GM19397 (cell line): ENCODE results near the gene HNRNPUL2.

Source experiments
- ATAC-seq: cut with Tn5 transposase; IDR thresholded peaks from one replicate; pipeline ENCODE4 v1.9.1; 2021; ENCODE audit warnings: mild to moderate bottlenecking, moderate library complexity; ENCODE audit not compliant: unreplicated experiment

The HNRNPUL2 gene

DNA sequence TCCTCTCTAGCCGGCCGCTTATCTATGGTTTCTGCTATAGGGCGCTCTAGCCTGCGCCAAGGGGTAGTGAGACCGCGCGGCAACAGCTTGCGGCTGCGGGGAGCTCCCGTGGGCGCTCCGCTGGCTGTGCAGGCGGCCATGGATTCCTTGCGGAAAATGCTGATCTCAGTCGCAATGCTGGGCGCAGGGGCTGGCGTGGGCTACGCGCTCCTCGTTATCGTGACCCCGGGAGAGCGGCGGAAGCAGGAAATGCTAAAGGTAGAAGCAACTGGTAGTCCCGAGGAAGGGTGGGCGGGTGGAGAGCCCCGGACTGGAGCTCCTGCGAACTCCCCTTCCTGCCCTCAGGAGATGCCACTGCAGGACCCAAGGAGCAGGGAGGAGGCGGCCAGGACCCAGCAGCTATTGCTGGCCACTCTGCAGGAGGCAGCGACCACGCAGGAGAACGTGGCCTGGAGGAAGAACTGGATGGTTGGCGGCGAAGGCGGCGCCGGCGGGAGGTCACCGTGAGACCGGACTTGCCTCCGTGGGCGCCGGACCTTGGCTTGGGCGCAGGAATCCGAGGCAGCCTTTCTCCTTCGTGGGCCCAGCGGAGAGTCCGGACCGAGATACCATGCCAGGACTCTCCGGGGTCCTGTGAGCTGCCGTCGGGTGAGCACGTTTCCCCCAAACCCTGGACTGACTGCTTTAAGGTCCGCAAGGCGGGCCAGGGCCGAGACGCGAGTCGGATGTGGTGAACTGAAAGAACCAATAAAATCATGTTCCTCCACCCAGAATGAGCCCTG lies 55.5 kb downstream of the HNRNPUL2 start, which contains the start of the genes LBHD1 and UQCC3:
LBHD1 (minus strand) TSS at position 660 of the 782 bp plus-strand sequence. CDS start 2,236 bp downstream, outside the sequence.
UQCC3 (plus strand) TSS at position 66 of the 782 bp plus-strand sequence; CDS start at position 139, 73 bp downstream.
- ATAC-seq = no peak

DNA sequence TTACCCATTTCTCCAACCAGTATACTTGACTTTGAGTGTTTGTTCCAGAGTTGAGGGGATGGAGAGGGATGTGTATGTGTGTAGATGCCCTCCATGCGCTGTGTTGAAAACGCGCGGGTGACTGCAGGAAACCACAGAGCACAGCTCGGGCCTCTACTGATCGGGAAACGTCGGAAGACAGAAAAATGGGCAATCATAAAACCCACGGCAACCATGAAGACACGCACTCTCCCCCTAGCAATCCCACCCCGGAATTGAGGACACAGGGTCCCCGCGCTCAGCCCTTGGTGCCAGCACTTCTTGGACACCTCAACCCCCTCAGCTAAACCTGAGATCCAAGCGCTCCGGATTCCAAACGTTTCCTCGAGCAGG lies 56.0 kb downstream of the HNRNPUL2 start:
- no peak for ATAC-seq

DNA sequence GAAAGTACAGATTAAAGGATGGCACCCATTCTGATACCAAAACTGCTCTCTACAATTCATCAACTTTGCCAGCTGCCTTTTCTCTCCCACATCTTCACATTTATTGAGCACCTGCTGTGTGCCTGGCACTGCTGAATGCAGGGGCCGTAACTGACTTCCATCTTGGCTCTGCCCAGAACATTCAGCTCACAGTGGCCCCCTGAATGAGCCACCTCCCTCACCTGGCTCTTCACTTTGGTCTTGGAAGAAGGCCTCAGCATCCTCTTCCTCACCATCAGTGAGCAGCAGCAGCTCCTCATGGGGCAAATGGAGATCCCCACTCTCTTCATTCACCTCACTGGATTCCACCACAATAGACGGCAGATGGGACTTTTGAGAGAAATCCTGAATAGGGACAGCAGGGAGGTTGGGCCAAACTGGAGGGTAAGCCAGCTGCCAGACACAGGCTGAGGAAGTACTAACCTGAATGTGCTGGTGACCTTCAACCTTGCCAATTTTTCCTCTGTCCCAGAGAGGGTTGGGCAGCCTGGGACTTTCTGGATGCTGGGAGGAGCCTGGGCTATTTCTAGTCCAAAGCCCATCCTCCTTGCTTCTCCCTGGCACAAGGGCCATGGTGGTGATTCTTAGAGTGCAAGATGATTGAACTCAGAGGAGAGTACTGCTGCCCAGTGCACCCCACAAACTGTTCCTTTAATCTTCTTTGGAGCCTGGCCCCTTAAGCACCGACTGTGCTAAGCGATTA lies 57.7 kb downstream of the HNRNPUL2 start:
- no peak for ATAC-seq

DNA sequence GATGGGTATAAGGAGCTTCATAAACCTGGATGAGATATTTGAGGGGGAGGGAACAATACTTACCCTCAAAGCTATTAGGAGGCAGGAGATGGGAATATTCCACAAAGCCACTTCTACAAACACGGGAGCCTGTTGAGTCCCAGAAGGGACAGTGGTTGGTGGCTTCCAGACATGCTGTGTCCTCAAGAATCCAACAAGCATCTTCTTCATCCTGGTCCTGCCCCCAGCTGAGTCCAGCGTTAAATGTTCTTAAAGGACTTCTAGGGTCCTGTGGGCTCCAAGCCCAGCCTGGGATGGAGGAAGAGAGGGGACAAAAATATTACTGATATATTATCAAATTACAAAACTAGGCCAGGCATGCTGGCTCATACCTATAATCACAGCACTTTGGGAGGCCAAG lies 59.8 kb downstream of the HNRNPUL2 start:
- ATAC-seq = no peak

DNA sequence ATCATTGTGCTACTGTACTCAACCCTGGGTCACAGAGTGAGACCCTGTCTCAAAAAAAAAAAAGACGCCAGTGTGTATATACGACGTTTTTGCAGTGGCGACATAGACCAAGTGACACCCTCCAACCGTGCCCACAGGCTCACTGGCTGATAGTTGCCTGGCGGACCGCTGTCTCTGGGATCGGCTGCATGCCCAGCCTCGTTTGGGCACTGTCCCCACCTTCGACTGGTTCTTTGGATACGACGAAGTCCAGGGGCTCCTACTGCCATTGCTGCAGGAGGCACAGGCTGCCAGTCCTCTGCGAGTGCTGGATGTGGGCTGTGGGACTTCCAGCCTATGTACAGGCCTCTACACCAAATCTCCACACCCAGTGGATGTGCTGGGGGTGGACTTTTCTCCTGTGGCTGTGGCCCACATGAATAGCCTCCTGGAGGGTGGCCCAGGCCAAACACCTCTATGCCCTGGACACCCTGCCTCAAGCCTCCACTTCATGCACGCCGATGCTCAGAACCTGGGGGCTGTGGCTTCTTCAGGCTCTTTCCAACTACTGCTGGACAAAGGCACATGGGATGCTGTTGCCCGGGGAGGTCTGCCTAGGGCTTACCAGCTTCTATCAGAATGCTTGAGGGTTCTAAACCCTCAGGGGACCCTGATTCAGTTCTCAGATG lies 60.9 kb downstream of the HNRNPUL2 start:
- ATAC-seq = no peak

DNA sequence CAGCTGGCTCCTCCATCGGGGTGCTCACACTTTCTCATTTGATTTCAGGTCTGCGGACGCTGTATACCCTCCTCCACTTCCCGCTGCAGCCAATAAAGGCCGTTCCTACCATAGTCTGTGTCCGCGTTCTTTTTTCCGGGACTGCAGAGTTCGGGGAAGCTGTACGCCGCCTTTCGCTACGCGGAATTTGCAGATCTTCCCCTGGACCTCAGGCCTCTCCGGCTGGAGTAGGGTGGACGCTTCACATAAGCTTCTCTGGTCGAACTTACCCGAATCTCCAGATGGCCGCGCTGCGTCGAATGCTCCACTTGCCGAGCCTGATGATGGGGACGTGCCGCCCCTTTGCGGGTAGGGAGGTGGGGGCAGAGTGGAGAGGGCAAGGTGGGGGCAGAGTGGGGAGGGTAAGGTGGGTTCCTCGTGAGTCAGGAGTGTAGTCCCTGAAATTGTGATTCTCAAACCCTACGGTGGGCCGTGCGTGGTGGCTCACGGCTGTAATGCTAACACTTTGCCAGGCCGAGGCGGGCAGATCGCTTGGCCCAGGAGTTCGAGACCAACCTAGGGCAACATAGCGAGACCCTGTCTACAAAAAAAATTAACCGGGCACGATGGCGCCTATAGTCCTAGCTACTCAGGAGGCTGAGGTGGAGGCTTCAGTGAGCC lies 61.5 kb downstream of the HNRNPUL2 start:
- ATAC-seq = no peak

DNA sequence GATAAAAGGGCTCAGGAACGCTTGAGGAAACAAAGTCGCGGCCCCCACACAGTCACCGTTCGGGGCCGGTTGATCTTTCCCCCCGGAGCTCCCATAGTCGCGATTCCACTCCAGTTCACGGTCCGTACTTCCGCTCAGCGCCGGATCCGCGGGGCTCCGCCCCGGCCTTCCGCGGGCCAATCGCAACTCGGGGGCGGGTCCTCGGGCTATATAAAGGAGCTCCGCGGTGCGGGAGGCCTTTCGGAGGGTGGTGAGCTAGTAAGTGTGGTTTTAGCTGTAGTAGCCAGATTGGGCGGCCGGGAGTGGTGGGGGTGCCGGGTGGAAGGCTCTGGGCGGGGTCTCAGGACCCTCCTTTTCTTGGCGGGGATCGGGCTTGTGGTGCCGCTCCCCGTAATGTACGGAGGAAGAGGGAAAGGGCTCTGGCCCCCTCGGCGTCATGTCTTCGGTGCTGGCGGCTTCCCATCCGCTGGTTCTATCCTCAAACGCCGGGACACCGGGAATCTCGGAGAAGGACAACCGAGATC lies 62.1 kb downstream of the HNRNPUL2 start, which contains the start of the genes C11orf98 and CSKMT:
C11orf98 (minus strand) TSS at position 136 of the 524 bp plus-strand sequence; CDS start at position 95, 41 bp downstream.
CSKMT (plus strand) TSS at position 238 of the 524 bp plus-strand sequence. CDS start 568 bp downstream, outside the sequence.
- peak; percentile 86 for ATAC-seq

DNA sequence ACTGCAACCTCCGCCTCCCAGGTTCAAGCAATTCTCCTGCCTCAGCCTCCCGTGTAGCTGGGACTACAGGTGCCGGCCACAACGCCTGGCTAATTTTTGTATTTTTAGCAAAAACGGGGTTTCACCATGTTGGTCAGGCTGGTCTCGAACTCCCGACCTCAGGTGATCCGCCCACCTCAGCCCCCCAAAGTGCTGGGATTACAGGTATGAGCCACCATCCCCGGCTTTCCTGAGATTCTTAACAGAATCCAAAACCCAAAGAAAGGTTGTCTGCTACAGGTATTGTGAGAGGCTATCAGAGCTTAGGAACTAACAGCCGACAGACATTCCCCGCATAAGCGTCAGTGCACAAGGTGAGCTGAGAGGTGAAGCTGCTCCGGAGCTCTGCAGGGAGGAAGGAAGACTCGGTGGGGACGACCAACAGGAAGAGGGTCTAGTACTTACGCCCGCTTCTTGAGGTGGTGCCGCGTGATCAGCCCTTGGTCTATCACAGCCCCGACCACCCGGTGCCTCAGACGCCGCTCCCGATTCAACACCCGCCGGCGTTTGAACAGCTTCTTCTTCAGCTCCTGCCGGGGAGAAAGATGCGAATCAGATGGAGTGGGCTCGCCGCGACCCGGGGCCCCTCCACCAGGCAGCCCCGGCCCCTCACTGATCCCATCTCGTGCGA lies 62.7 kb downstream of the HNRNPUL2 start:
- ATAC-seq = peak; percentile 16
